ENCODE data around the gene WTIP.

DNA sequence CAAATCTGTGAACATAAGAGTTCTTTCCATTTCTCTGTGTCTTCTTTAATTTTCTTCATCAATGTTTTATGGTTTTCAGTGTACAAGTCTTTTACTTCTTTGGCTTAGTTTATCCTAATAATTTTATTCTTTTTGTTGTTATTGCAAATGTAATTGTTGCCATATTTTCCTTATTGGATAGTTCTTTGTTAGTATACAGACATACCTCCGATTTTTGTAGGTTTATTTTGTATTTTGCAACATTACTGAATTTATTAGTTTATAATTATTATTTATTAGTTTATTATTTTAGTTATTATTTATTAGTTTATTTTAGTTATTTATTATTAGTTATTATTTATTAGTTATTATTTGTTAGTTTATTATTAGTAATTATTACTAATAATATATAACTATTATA lies 43.4 kb downstream of the WTIP start:
- TF ChIP-seq POLR2A (IDR thresholded peaks at IDR 0.05; ENCODE audit: low read depth, low read length) (no peak), JUN (IDR thresholded peaks at IDR 0.05; ENCODE audit: borderline replicate concordance, insufficient read depth, insufficient read length, low read depth) (no peak), EZH2 (IDR thresholded peaks at IDR 0.05; ENCODE audit: borderline replicate concordance, low read depth, low read length, severe bottlenecking) (no peak), GATA2 (IDR thresholded peaks at IDR 0.05; ENCODE audit: insufficient read depth, insufficient read length, low read depth, low read length) (no peak), POLR2AphosphoS5 (IDR thresholded peaks at IDR 0.05; ENCODE audit: insufficient read depth, low read depth, low read length) (no peak), MYC (IDR thresholded peaks at IDR 0.05; ENCODE audit: low read depth, low read length) (no peak), FOS (IDR thresholded peaks at IDR 0.05; ENCODE audit: borderline replicate concordance, insufficient read depth, low read length) (no peak)
- TF ChIP-seq, protein P1, sequence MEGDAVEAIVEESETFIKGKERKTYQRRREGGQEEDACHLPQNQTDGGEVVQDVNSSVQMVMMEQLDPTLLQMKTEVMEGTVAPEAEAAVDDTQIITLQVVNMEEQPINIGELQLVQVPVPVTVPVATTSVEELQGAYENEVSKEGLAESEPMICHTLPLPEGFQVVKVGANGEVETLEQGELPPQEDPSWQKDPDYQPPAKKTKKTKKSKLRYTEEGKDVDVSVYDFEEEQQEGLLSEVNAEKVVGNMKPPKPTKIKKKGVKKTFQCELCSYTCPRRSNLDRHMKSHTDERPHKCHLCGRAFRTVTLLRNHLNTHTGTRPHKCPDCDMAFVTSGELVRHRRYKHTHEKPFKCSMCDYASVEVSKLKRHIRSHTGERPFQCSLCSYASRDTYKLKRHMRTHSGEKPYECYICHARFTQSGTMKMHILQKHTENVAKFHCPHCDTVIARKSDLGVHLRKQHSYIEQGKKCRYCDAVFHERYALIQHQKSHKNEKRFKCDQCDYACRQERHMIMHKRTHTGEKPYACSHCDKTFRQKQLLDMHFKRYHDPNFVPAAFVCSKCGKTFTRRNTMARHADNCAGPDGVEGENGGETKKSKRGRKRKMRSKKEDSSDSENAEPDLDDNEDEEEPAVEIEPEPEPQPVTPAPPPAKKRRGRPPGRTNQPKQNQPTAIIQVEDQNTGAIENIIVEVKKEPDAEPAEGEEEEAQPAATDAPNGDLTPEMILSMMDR (IDR thresholded peaks at IDR 0.05; ENCODE audit: extremely low read depth in 1 of 2, insufficient read depth in 1 of 2, low read depth in 1 of 2, low read length in 2 of 2) = no peak
- TF ChIP-seq, protein P2, sequence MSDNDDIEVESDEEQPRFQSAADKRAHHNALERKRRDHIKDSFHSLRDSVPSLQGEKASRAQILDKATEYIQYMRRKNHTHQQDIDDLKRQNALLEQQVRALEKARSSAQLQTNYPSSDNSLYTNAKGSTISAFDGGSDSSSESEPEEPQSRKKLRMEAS (IDR thresholded peaks at IDR 0.05; ENCODE audit: insufficient read depth, insufficient read length) = no peak

Measured in endothelial cell of umbilical vein (primary cell).